GM12875 (cell line): ENCODE measurements around the gene CSPG4.

Experiments used
- H3K4me3 ChIP-seq: one replicate; pipeline ENCODE4 v1.5.1; 2011; ENCODE audit warnings: low read depth, low read length, control low read depth
- TF ChIP-seq, protein P1 (sequence below): IDR thresholded peaks from 2 replicates; pipeline ENCODE4 v1.5.1; 2011; ENCODE audit warnings: low read depth, mild to moderate bottlenecking, control low read depth, inconsistent platforms, low read length, moderate library complexity, borderline replicate concordance; ENCODE audit not compliant: insufficient read depth

The CSPG4 gene

GRCh38 chr15:75727851-75728715, 15.4 kb upstream of the CSPG4 start:
- TF ChIP-seq, protein P1, sequence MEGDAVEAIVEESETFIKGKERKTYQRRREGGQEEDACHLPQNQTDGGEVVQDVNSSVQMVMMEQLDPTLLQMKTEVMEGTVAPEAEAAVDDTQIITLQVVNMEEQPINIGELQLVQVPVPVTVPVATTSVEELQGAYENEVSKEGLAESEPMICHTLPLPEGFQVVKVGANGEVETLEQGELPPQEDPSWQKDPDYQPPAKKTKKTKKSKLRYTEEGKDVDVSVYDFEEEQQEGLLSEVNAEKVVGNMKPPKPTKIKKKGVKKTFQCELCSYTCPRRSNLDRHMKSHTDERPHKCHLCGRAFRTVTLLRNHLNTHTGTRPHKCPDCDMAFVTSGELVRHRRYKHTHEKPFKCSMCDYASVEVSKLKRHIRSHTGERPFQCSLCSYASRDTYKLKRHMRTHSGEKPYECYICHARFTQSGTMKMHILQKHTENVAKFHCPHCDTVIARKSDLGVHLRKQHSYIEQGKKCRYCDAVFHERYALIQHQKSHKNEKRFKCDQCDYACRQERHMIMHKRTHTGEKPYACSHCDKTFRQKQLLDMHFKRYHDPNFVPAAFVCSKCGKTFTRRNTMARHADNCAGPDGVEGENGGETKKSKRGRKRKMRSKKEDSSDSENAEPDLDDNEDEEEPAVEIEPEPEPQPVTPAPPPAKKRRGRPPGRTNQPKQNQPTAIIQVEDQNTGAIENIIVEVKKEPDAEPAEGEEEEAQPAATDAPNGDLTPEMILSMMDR: peak; percentile 50; the same call in 1 of the 2 replicates

GRCh38 chr15:75727031-75727531, 14.4 kb upstream of the CSPG4 start:
- H3K4me3 ChIP-seq: no peak overlapping the region
- TF ChIP-seq, protein P1: no peak

More at GRCh38 chr15:75727851-75728715, 15.4 kb upstream of the CSPG4 start:
- H3K4me3 ChIP-seq: no peak overlapping the region

DNA sequence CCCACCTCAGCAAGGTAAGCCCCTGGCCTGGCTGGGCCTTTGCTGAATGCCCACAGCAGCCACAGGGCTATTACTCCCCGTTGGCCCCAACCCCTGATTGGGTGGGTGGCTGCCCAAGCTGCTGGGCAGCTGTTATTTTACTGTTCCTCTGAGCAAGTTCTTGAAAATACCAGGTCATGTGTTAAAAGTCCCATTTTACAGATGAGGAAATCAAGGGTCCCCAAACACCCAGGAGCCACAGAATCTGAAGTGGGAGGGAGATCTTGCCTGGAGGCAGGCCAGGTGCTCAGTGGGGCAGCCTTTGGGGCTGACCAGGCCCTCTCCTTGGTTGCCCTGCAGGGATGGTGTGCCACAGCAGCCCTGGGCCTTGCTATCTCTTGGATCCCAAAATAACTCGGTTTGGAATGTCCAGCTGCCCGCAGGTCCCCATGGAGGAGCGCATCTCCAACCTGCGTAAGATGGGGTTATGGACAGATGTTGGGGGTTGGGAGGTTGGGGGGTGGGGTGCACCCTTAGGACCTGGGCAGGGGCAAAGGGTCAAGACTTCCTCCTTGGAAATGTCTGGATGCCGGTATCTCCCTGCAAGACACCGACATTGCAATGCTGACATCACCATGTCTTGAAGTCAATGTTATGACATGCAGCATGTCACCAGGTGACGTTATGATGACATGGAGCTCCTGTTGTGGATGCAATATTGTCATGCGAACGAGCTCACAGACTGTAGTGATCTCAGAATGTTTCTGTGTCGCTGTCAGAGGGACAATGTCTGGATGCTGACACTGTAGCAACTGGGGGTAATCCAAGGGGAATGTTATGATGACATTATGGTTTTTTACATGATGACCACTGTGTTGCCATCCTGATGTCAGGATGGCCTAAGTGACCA, 13.3 kb upstream of the CSPG4 start:
- H3K4me3 ChIP-seq: no peak overlapping the region
- TF ChIP-seq, protein P1: no peak

DNA sequence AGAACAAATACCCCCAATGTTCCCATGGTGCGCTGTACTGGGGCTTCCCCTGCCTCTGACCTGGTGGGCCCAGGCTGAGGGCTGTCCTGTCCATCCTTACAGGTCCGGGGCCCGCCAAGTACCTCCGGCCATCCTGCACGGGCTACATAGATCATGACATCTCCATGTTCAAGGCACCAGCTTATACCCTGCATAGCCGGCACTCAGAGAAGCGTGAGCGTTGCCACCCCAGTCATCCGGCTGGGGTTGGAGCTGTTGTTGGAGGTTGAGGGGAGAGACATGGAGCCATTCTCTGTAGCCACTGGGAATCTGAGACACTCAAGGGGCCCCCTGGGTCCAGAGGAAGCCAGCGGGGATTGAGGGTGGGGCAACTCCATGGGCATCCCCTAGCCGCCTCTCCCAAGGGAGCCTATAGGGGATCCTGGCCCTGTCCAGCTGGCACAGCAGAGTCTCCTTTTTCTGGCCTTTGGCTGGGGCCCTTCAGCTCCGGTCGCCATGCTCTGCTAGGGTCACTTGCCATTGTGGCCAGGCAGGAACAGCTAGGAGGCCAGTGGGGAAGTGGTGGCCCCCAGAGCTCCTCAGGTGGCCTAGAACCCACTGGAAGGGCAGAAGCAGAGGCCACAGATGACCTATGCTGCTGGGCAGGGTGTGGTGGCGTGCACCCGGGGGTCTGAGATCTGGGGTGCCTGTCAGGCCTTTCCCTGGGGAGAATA, 12.5 kb upstream of the CSPG4 start:
- H3K4me3 ChIP-seq: no peak overlapping the region
- TF ChIP-seq, protein P1: no peak

GRCh38 chr15:75723847-75724660, 11.4 kb upstream of the CSPG4 start:
- no peak overlapping the region for H3K4me3 ChIP-seq
- TF ChIP-seq, protein P1: no peak

GRCh38 chr15:75723171-75723846, 10.7 kb upstream of the CSPG4 start:
- TF ChIP-seq, protein P1: no peak
- H3K4me3 ChIP-seq: no peak overlapping the region
